GM19025 (cell line): ENCODE results near the gene CYP21A2.

Experiments
- ATAC-seq: cut with Tn5 transposase; IDR thresholded peaks from one replicate; pipeline ENCODE4 v1.9.1; 2021; ENCODE audit warnings: mild to moderate bottlenecking, low read depth, moderate library complexity; ENCODE audit not compliant: unreplicated experiment

The CYP21A2 gene

GRCh38 chr6:32079566-32080290 is 41.5 kb downstream of the CYP21A2 start:
- no peak for ATAC-seq

- no peak for ATAC-seq
Observed at GRCh38 chr6:32081168-32081990, 43.2 kb downstream of the CYP21A2 start.

- ATAC-seq = no peak
Observed at GRCh38 chr6:32082478-32082877, 44.3 kb downstream of the CYP21A2 start.

- no peak for ATAC-seq
Observed at GRCh38 chr6:32082935-32083334, 44.7 kb downstream of the CYP21A2 start.

GRCh38 chr6:32083812-32084768 is 45.9 kb downstream of the CYP21A2 start:
- no peak for ATAC-seq

- ATAC-seq = no peak
Observed at GRCh38 chr6:32084780-32085179, 46.6 kb downstream of the CYP21A2 start.

- no peak for ATAC-seq
Observed at GRCh38 chr6:32085759-32086459, 47.7 kb downstream of the CYP21A2 start.

GRCh38 chr6:32086661-32087573 is 48.7 kb downstream of the CYP21A2 start:
- ATAC-seq = no peak

- no peak for ATAC-seq
Observed at GRCh38 chr6:32087574-32088486, 49.6 kb downstream of the CYP21A2 start.

GRCh38 chr6:32088487-32089049 is 50.4 kb downstream of the CYP21A2 start:
- no peak for ATAC-seq

GRCh38 chr6:32089082-32089828 is 51.0 kb downstream of the CYP21A2 start:
- no peak for ATAC-seq
